ENCODE results near the gene KRT2. TPM values are rescaled to one million over a fixed set of nuclear protein-coding genes. Genes with fewer than 3 reads are reported as not detected.

The KRT2 gene
- total RNA-seq, 1 experiment from 2014 or later: not detected

DNA sequence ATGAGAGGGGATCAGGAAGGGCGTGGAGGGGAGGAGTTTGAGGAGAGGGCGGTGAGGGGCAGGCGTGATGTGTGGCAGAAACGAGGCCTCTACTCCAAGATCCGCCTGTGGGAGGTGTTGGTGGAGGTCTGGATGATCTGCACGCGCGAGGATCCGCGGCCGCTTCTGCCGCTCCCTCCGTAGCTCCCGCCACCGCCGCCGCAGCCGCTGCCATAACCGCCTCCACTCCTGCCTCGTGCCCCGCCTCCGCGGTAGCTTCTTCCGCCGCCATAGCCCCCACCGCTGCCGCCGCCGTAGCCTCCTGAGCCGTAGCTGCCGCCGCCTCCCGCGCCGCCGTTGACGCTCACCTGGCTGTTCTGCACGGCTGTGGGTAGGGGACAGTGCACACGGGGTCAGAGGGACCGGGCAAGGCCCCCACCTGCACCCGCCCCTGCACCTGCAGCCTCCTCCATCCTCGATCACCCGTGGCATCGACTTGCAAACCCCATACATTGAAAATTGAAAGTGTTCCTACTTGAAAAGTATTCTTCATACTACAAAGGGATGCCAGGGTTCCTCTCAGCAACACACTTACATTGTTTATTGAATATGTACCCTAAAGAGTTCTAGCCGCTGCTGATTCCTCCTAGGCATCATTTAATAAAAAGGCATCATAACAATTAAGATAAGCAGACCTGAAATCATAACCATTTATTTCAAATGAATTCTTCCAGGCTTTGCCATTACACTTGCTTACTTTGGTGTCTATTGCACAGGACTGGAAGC lies 39.2 kb upstream of the KRT2 start:
- H3K9me3 Mint-ChIP-seq (ENCODE audit: unreplicated experiment): no peaks in the 10 kb centered on the region
- no peak overlapping the region for H3K27ac Mint-ChIP-seq (ENCODE audit: low read depth, unreplicated experiment)
- H3K27me3 Mint-ChIP-seq (ENCODE audit: insufficient read depth, unreplicated experiment): peaks cover 41% of the 10 kb centered on the region
- peaks cover 8% of the 10 kb centered on the region for H3K4me1 Mint-ChIP-seq (ENCODE audit: insufficient read depth, unreplicated experiment)
- intact Hi-C loops (cut with micrococcal nuclease): no loop called here
- ChIA-PET CTCF (interaction anchor here (0.6 to 1.6 kb wide), 3 partner anchors 59 to 1159 kb away, joined by 3 to 6 read pairs (median 3); no protein-coding TSS in a partner anchor), POLR2A (no interaction called here)
- BruUV-seq (replicated peaks): no TSS peak
- no peak for DNase-seq (ENCODE audit: unreplicated experiment)
- H3K4me3 Mint-ChIP-seq (ENCODE audit: unreplicated experiment): no peak overlapping the region
- no peaks in the 10 kb centered on the region for H3K36me3 Mint-ChIP-seq (ENCODE audit: insufficient read depth, unreplicated experiment)
- TF ChIP-seq, protein P1, sequence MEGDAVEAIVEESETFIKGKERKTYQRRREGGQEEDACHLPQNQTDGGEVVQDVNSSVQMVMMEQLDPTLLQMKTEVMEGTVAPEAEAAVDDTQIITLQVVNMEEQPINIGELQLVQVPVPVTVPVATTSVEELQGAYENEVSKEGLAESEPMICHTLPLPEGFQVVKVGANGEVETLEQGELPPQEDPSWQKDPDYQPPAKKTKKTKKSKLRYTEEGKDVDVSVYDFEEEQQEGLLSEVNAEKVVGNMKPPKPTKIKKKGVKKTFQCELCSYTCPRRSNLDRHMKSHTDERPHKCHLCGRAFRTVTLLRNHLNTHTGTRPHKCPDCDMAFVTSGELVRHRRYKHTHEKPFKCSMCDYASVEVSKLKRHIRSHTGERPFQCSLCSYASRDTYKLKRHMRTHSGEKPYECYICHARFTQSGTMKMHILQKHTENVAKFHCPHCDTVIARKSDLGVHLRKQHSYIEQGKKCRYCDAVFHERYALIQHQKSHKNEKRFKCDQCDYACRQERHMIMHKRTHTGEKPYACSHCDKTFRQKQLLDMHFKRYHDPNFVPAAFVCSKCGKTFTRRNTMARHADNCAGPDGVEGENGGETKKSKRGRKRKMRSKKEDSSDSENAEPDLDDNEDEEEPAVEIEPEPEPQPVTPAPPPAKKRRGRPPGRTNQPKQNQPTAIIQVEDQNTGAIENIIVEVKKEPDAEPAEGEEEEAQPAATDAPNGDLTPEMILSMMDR (IDR thresholded peaks at IDR 0.05; ENCODE audit: unreplicated experiment): no peak

DNA sequence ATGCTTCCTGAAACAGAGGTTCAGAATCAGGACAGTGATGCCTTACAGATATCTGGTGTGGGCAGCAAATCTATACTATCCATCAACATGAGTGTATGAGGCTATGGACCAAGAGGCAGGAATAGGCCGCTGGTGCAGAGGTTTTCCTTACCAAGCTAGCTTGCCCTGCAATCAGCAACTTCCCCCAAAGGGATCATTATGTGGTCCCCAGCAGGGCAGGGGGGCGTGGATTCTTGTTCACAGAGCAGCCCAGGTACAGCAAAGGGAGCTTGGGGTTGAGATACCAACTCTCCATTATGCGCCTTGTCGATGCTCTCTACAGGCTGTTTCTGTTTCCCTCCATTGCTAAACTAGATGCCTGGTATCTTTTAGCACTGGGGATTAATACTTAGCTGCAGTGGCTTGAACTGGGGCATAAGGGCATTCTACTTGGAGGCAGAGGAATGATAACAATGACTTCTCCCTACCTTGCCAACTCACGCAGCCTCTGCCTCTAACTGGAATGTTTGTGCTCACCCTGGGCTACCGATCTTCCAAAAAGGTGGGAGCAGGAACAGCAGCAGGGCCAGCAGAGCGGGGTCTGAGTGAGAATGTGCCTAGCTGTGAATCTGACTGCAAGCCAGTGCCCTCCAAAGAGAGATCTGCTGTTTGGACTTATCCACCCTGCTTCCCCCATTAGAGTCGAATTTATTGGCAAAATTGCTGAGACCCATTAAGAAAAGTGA lies 38.5 kb upstream of the KRT2 start:
- ChIA-PET POLR2A (interaction anchor here (1.0 kb wide), 1 partner anchor 9 kb away, joined by 3 read pairs; no protein-coding TSS in a partner anchor), CTCF (interaction anchor here (0.6 to 1.6 kb wide), 2 partner anchors 318 to 1158 kb away, joined by 3 to 6 read pairs; no protein-coding TSS in a partner anchor)
- peaks cover 8% of the 10 kb centered on the region for H3K4me1 Mint-ChIP-seq (ENCODE audit: insufficient read depth, unreplicated experiment)
- no peak overlapping the region for H3K4me3 Mint-ChIP-seq (ENCODE audit: unreplicated experiment)
- H3K9me3 Mint-ChIP-seq (ENCODE audit: unreplicated experiment): no peaks in the 10 kb centered on the region
- TF ChIP-seq, protein P1 (IDR thresholded peaks at IDR 0.05; ENCODE audit: unreplicated experiment): no peak
- no peaks in the 10 kb centered on the region for H3K36me3 Mint-ChIP-seq (ENCODE audit: insufficient read depth, unreplicated experiment)
- H3K27me3 Mint-ChIP-seq (ENCODE audit: insufficient read depth, unreplicated experiment): peaks cover 33% of the 10 kb centered on the region
- H3K27ac Mint-ChIP-seq (ENCODE audit: low read depth, unreplicated experiment): no peak overlapping the region
- BruUV-seq (replicated peaks): no TSS peak
- no peak for DNase-seq (ENCODE audit: unreplicated experiment)
- intact Hi-C loops (cut with micrococcal nuclease): no loop called here

DNA sequence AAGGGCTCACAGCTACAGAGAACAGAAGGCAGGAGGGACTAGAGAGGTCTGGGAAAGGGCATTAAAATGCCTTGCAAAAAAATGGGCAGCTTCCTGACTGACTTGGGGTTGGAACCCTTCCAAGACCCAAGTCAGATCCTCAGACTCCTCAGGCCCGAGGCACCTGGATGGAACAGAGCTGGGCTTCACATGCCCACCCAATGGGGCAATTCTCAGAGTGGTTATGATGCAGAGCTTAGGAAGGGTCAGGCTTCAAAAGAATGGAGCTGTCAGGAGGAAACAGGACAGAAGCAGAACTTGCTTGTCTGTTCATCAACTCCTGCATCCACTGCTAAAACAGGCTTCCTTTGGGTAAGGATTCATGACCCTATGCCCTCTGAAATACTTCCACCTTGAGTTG lies 37.9 kb upstream of the KRT2 start:
- H3K27ac Mint-ChIP-seq (ENCODE audit: low read depth, unreplicated experiment): no peak overlapping the region
- intact Hi-C loops (cut with micrococcal nuclease): no loop called here
- TF ChIP-seq, protein P1 (IDR thresholded peaks at IDR 0.05; ENCODE audit: unreplicated experiment): no peak
- ChIA-PET CTCF (interaction anchor here (0.6 to 1.6 kb wide), 2 partner anchors 179 to 317 kb away, joined by 3 to 6 read pairs; no protein-coding TSS in a partner anchor), POLR2A (interaction anchor here (1.0 kb wide), 1 partner anchor 9 kb away, joined by 3 read pairs; no protein-coding TSS in a partner anchor)
- no peak overlapping the region for H3K4me3 Mint-ChIP-seq (ENCODE audit: unreplicated experiment)
- BruUV-seq (replicated peaks): no TSS peak
- no peaks in the 10 kb centered on the region for H3K9me3 Mint-ChIP-seq (ENCODE audit: unreplicated experiment)
- peaks cover 27% of the 10 kb centered on the region for H3K27me3 Mint-ChIP-seq (ENCODE audit: insufficient read depth, unreplicated experiment)
- peaks cover 8% of the 10 kb centered on the region for H3K4me1 Mint-ChIP-seq (ENCODE audit: insufficient read depth, unreplicated experiment)
- H3K36me3 Mint-ChIP-seq (ENCODE audit: insufficient read depth, unreplicated experiment): no peaks in the 10 kb centered on the region
- DNase-seq (ENCODE audit: unreplicated experiment): no peak

DNA sequence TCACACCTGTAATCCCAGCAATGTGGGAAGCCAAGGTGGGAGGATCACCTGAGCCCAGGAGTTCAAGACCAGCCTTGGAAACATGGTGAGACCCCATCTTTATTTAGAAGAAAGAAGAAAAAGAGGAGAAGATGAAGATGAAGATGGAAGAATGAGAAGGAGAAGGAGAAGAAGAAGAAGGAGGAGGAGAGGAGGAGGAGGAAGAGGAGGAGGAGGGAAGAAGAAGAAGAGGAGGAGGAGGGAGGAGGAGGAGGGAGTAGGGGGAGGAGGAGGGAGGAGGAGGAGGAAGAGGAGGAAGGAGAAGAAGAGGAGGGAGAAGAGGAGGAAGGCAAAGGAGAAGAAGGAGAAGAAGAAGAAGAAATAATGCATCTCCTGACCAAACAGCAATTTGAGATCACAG lies 37.2 kb upstream of the KRT2 start:
- TF ChIP-seq, protein P1 (IDR thresholded peaks at IDR 0.05; ENCODE audit: unreplicated experiment): no peak
- H3K4me3 Mint-ChIP-seq (ENCODE audit: unreplicated experiment): no peak overlapping the region
- ChIA-PET POLR2A (no interaction called here), CTCF (interaction anchor here (0.6 to 1.6 kb wide), 2 partner anchors 180 to 317 kb away, joined by 3 to 6 read pairs; no protein-coding TSS in a partner anchor)
- no TSS peak for BruUV-seq (replicated peaks)
- H3K36me3 Mint-ChIP-seq (ENCODE audit: insufficient read depth, unreplicated experiment): no peaks in the 10 kb centered on the region
- no peak for DNase-seq (ENCODE audit: unreplicated experiment)
- H3K27ac Mint-ChIP-seq (ENCODE audit: low read depth, unreplicated experiment): no peak overlapping the region
- peaks cover 26% of the 10 kb centered on the region for H3K27me3 Mint-ChIP-seq (ENCODE audit: insufficient read depth, unreplicated experiment)
- intact Hi-C loops (cut with micrococcal nuclease): no loop called here
- H3K9me3 Mint-ChIP-seq (ENCODE audit: unreplicated experiment): no peaks in the 10 kb centered on the region
- H3K4me1 Mint-ChIP-seq (ENCODE audit: insufficient read depth, unreplicated experiment): peaks cover 8% of the 10 kb centered on the region
